Measurements from ENCODE around the gene TBC1D22A. TPM values are rescaled to one million over a fixed set of nuclear protein-coding genes. Genes with fewer than 3 reads are reported as not detected.

Gene TBC1D22A
- total RNA-seq, 2 experiments from 2014 or later, result 37.4 TPM

GRCh38 chr22:47152236-47152635, 389.8 kb downstream of the TBC1D22A start:
- ChIA-PET CTCF (no interaction called here), POLR2A (no interaction called here)

GRCh38 chr22:47152938-47153337, 390.5 kb downstream of the TBC1D22A start:
- ChIA-PET CTCF (no interaction called here), POLR2A (no interaction called here)

GRCh38 chr22:47153854-47154525, 391.5 kb downstream of the TBC1D22A start:
- ChIA-PET CTCF (no interaction called here), POLR2A (no interaction called here)

GRCh38 chr22:47154621-47155081, 392.2 kb downstream of the TBC1D22A start:
- POLR2A ChIA-PET, result no interaction called here
- CTCF ChIA-PET, result no interaction called here

- CTCF ChIA-PET, result no interaction called here
- POLR2A ChIA-PET, result no interaction called here
Measured at GRCh38 chr22:47155131-47155885, 392.9 kb downstream of the TBC1D22A start.

GRCh38 chr22:47155912-47156311, 393.5 kb downstream of the TBC1D22A start:
- ChIA-PET CTCF (no interaction called here), POLR2A (no interaction called here)

- POLR2A ChIA-PET, result no interaction called here
- CTCF ChIA-PET, result no interaction called here
Measured at GRCh38 chr22:47156352-47157092, 394.1 kb downstream of the TBC1D22A start.

GRCh38 chr22:47157093-47157420, 394.6 kb downstream of the TBC1D22A start:
- CTCF ChIA-PET, result no interaction called here
- POLR2A ChIA-PET, result no interaction called here

- ChIA-PET CTCF (no interaction called here), POLR2A (no interaction called here)
Measured at GRCh38 chr22:47157486-47158270, 395.2 kb downstream of the TBC1D22A start.

GRCh38 chr22:47158457-47158856, 396.0 kb downstream of the TBC1D22A start:
- CTCF ChIA-PET, result no interaction called here

GRCh38 chr22:47159592-47159991, 397.1 kb downstream of the TBC1D22A start:
- CTCF ChIA-PET, result no interaction called here
- POLR2A ChIA-PET, result no interaction called here

More at GRCh38 chr22:47158457-47158856, 396.0 kb downstream of the TBC1D22A start:
- POLR2A ChIA-PET, result no interaction called here

- POLR2A ChIA-PET, result no interaction called here
- CTCF ChIA-PET, result no interaction called here
Measured at GRCh38 chr22:47160141-47160541, 397.7 kb downstream of the TBC1D22A start.

- POLR2A ChIA-PET, result no interaction called here
- CTCF ChIA-PET, result no interaction called here
Measured at GRCh38 chr22:47160781-47161520, 398.5 kb downstream of the TBC1D22A start.

GRCh38 chr22:47161631-47162030, 399.2 kb downstream of the TBC1D22A start:
- CTCF ChIA-PET, result no interaction called here

GRCh38 chr22:47162865-47163264, 400.4 kb downstream of the TBC1D22A start:
- POLR2A ChIA-PET, result no interaction called here
- CTCF ChIA-PET, result no interaction called here

More at GRCh38 chr22:47161631-47162030, 399.2 kb downstream of the TBC1D22A start:
- POLR2A ChIA-PET, result no interaction called here

GRCh38 chr22:47163481-47163855, 401.0 kb downstream of the TBC1D22A start:
- ChIA-PET POLR2A (no interaction called here), CTCF (no interaction called here)

GRCh38 chr22:47163856-47164513, 401.5 kb downstream of the TBC1D22A start:
- CTCF ChIA-PET, result no interaction called here
- POLR2A ChIA-PET, result no interaction called here

GRCh38 chr22:47164514-47165337, 402.3 kb downstream of the TBC1D22A start:
- ChIA-PET POLR2A (no interaction called here), CTCF (no interaction called here)

Data from activated CD8-positive, alpha-beta memory T cell treated with anti-CD3 and anti-CD28 coated beads for 36 hours (primary cell).